ENCODE results near the gene GALNT2. TPM values are rescaled to one million over a fixed set of nuclear protein-coding genes. Genes with fewer than 3 reads are reported as not detected.

GALNT2 gene
- total and polyA plus RNA-seq, 7 donors = 8.4 to 43.8 (median 37.1) TPM

DNA sequence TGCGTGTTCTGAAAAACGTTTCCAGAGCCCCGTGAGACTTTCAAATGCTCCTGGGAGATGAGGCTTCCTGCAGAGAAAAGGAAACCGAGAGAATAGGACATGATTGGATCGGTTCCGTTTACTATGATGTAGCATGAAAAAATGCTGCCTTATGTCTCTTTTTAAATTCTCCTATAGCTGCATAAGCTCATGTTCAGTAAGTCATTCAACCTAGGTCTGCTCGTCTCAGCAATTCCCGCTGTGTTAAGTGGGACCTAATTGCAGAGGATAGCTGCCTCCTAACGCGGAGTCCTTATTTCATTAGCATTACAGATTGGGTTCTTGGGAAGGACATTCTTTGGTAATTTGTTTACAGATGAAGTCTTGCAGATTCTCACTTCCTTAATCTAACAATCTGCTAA is 165.3 kb downstream of the GALNT2 start:
- 76 to 80% methylated on average over 10 of the region's 10 CpGs for WGBS, 2 donors
- TF ChIP-seq, protein P1, sequence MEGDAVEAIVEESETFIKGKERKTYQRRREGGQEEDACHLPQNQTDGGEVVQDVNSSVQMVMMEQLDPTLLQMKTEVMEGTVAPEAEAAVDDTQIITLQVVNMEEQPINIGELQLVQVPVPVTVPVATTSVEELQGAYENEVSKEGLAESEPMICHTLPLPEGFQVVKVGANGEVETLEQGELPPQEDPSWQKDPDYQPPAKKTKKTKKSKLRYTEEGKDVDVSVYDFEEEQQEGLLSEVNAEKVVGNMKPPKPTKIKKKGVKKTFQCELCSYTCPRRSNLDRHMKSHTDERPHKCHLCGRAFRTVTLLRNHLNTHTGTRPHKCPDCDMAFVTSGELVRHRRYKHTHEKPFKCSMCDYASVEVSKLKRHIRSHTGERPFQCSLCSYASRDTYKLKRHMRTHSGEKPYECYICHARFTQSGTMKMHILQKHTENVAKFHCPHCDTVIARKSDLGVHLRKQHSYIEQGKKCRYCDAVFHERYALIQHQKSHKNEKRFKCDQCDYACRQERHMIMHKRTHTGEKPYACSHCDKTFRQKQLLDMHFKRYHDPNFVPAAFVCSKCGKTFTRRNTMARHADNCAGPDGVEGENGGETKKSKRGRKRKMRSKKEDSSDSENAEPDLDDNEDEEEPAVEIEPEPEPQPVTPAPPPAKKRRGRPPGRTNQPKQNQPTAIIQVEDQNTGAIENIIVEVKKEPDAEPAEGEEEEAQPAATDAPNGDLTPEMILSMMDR (IDR thresholded peaks at IDR 0.05) = no peak
- H3K4me1 ChIP-seq = peaks cover 0 to 9% (median 3%) of the 10 kb centered on the region in 4 donors
- no peak for DNase-seq
- peaks cover 0 to 12% (median 0%) of the 10 kb centered on the region in 4 donors for H3K36me3 ChIP-seq
- H3K27ac ChIP-seq = no peak overlapping the region
- H3K9me3 ChIP-seq = no peaks in the 10 kb centered on the region
- intact Hi-C loops (cut with DNase I) = no loop called here
- no peaks in the 10 kb centered on the region for H3K27me3 ChIP-seq
- H3K4me3 ChIP-seq = no peak overlapping the region

DNA sequence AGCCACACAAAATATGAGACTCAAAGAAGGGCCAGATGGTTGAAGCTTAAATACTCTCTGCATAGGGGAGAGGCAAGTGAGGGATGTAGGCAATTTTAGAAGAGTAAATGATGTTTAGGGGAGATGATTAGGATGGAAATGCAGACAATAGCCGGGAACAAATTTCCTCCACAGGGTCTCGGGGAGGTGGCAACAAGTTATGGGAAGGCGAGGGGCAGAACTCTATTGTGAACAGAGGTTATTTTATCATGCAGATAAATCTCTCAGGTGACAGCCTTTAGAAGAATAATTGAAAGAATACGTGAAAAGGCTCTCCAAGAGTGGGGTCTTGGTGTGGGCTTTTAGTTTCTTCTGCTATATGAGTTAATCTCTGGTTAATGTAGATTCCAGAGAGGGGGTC is 166.7 kb downstream of the GALNT2 start:
- DNase-seq = no peak
- TF ChIP-seq POLR2A (IDR thresholded peaks at IDR 0.05) = no peak
- no peak for TF ChIP-seq EP300 (IDR thresholded peaks at IDR 0.05)
- TF ChIP-seq, protein P1 (IDR thresholded peaks at IDR 0.05) = no peak
- TF ChIP-seq POLR2AphosphoS5 (IDR thresholded peaks at IDR 0.05) = no peak
- H3K9me3 ChIP-seq = no peaks in the 10 kb centered on the region
- H3K36me3 ChIP-seq = peaks cover 0 to 18% (median 0%) of the 10 kb centered on the region in 4 donors
- peaks cover 0 to 9% (median 3%) of the 10 kb centered on the region in 4 donors for H3K4me1 ChIP-seq
- no peak overlapping the region for H3K27ac ChIP-seq
- intact Hi-C loops (cut with DNase I) = no loop called here
- no peak overlapping the region for H3K4me3 ChIP-seq
- no peaks in the 10 kb centered on the region for H3K27me3 ChIP-seq
- WGBS, 2 donors = 97 to 98% methylated on average over 4 of the region's 4 CpGs

DNA sequence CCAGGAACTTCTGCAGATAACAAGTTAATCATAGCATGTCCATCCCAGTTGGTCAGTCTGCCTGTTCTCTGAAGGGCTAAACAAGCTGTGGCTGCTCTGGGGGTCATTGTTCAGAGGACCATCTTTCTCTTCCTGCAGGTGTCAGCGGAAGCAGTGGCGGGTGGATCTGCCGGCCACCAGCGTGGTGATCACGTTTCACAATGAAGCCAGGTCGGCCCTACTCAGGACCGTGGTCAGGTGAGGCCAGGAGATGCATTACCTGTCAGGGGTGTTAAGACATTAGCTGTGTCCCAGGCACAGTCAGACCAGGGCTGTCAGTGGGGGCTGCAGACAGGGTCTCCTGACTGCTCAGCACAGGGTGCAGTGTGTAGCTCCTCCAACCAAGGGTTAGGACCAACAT is 168.8 kb downstream of the GALNT2 start:
- Histone ChIP-seq H3K36me3 (peaks cover 0 to 18% (median 0%) of the 10 kb centered on the region in 4 donors), H3K4me3 (no peak overlapping the region), H3K4me1 (peaks cover 0 to 6% (median 0%) of the 10 kb centered on the region in 4 donors), H3K9me3 (no peaks in the 10 kb centered on the region), H3K27me3 (no peaks in the 10 kb centered on the region), H3K27ac (no peak overlapping the region)
- 95 to 97% methylated on average over 7 of the region's 7 CpGs for WGBS, 2 donors
- intact Hi-C loops (cut with DNase I) = no loop called here
- DNase-seq = no peak
- TF ChIP-seq POLR2A (IDR thresholded peaks at IDR 0.05) (no peak), EP300 (IDR thresholded peaks at IDR 0.05) (no peak), POLR2AphosphoS5 (IDR thresholded peaks at IDR 0.05) (no peak)
- TF ChIP-seq, protein P1 (IDR thresholded peaks at IDR 0.05) = no peak

DNA sequence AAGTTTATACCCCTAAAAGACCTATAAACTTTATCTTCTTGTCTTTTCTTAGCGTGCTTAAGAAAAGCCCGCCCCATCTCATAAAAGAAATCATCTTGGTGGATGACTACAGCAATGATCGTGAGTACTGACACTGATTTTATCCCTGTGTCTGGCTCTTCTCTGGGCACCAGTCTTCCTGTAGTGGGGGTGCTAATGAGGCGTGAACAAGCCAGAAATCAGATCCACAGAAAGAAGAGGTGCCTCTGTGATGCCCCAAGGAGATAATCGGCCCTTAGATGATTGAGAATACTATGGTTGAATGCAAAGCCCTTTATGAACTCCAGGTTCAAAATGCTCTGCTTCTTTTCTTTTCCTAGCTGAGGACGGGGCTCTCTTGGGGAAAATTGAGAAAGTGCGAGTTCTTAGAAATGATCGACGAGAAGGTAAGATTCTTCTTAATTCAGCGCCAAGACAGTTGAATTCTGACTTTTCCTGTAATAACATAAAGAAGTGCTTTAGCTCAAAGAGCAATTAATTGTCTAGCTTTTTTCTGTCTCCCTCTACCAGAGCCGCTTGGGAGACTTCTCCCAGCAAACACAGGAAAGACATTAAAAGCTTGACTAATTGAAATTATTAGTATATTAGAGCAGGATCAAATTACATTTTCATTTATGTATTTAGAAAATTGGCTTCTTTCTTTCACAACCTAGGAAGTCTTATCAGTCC is 169.4 kb downstream of the GALNT2 start:
- Histone ChIP-seq H3K4me3 (no peak overlapping the region), H3K9me3 (no peaks in the 10 kb centered on the region), H3K36me3 (peaks cover 0 to 18% (median 0%) of the 10 kb centered on the region in 4 donors), H3K27me3 (no peaks in the 10 kb centered on the region), H3K4me1 (peaks cover 0 to 2% (median 0%) of the 10 kb centered on the region in 4 donors), H3K27ac (no peak overlapping the region)
- WGBS, 2 donors = 95 to 96% methylated on average over 11 of the region's 11 CpGs
- no peak for TF ChIP-seq POLR2AphosphoS5 (IDR thresholded peaks at IDR 0.05)
- no peak for TF ChIP-seq POLR2A (IDR thresholded peaks at IDR 0.05)
- TF ChIP-seq, protein P1 (IDR thresholded peaks at IDR 0.05) = no peak
- no peak for TF ChIP-seq EP300 (IDR thresholded peaks at IDR 0.05)
- DNase-seq = no peak
- intact Hi-C loops (cut with DNase I) = no loop called here

DNA sequence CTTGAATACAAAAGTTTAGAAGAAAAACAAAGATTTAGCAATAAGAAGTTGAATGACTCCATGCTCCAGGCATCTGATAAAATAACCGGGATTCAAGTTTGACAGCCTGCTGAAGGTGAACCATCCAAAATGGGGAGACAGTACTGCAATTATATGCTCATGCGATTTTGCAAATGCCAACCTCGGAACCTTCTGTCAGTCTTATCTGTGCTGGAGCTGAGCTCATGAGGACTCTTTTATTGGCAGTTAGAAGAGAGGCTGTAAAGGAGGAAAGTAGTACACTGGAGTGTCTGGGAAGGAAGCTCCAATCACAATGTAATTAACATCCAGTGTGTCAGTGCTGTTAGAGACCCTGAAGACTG is 170.0 kb downstream of the GALNT2 start:
- Histone ChIP-seq H3K27me3 (no peaks in the 10 kb centered on the region), H3K36me3 (peaks cover 0 to 20% (median 0%) of the 10 kb centered on the region in 4 donors), H3K27ac (no peak overlapping the region), H3K4me3 (no peak overlapping the region), H3K4me1 (no peaks in the 10 kb centered on the region), H3K9me3 (no peaks in the 10 kb centered on the region)
- no peak for DNase-seq
- 28 to 70% methylated on average over 3 of the region's 3 CpGs for WGBS, 2 donors
- intact Hi-C loops (cut with DNase I) = no loop called here
- TF ChIP-seq, protein P1 (IDR thresholded peaks at IDR 0.05) = no peak
- TF ChIP-seq POLR2A (IDR thresholded peaks at IDR 0.05) (no peak), POLR2AphosphoS5 (IDR thresholded peaks at IDR 0.05) (no peak), EP300 (IDR thresholded peaks at IDR 0.05) (no peak)
